Peyer's patch (tissue), 4 donors: Measurements from ENCODE around the gene SRSF8. TPM values are rescaled to one million over a fixed set of nuclear protein-coding genes. Genes with fewer than 3 reads are reported as not detected.
A peak's percentile ranks its signal among the peaks of the same experiment; 100 is the strongest.

Source experiments
- DNase-seq, 3 donors: peaks; one replicate each; pipeline ENCODE4 v3.0.0-alpha.2; 2017 to 2019
- H3K27ac ChIP-seq, 4 donors: fragments of 200-600 bp; sonication (generic); one replicate each; pipeline ENCODE4 v1.5.1; 2016 to 2019
- H3K27me3 ChIP-seq, 2 donors: fragments of 200-600 bp; sonication (generic); one replicate each; pipeline ENCODE4 v1.5.1; 2019
- H3K36me3 ChIP-seq, 3 donors: fragments of 200-600 bp; sonication (generic); one replicate each; pipeline ENCODE4 v1.5.1; 2016 to 2019
- H3K4me1 ChIP-seq, 4 donors: fragments of 200-600 bp; sonication (generic); one replicate each; pipeline ENCODE4 v1.5.1; 2016 to 2019
- H3K4me3 ChIP-seq, 4 donors: fragments of 200-600 bp; sonication (generic); 1 replicate in 3 of 4; 2 replicates in 1 of 4; pipeline ENCODE4 v1.5.1; 2016 to 2019; ENCODE audit warnings: mild to moderate bottlenecking in 1 of 4
- H3K9me3 ChIP-seq, 4 donors: fragments of 200-600 bp; sonication (generic); one replicate each; pipeline ENCODE4 v1.5.1; 2016 to 2019; ENCODE audit warnings: mild to moderate bottlenecking in 1 of 4
- POLR2A ChIP-seq, 2 donors: fragments of 450-650 bp; IDR thresholded peaks; one replicate each; pipeline ENCODE4 v1.5.1; 2017; ENCODE audit warnings: antibody characterized with exemption in 2 of 2, mild to moderate bottlenecking in 2 of 2, moderate library complexity in 2 of 2
- total RNA-seq, 4 donors: library from RNA; depleted of rRNA; stranded (reverse); fragments of >200 nt; gene quantifications; one replicate each; pipeline ENCODE4 v1.1.0, GENCODE V29; 2016
- TF ChIP-seq, protein P1 (sequence below), 6 experiments: fragments of 450-650 bp in 4 of 6; fragments of 200-600 bp in 2 of 6; sonication (generic) in 1 of 6; IDR thresholded peaks; one replicate each; pipeline ENCODE4 v1.5.1; 2017 to 2019; ENCODE audit warnings: antibody characterized with exemption in 6 of 6, mild to moderate bottlenecking in 3 of 6, moderate library complexity in 1 of 6

The SRSF8 gene
- total RNA-seq, 4 donors from 2014 or later, result 19.0 to 41.0 (median 27.4) TPM

DNA sequence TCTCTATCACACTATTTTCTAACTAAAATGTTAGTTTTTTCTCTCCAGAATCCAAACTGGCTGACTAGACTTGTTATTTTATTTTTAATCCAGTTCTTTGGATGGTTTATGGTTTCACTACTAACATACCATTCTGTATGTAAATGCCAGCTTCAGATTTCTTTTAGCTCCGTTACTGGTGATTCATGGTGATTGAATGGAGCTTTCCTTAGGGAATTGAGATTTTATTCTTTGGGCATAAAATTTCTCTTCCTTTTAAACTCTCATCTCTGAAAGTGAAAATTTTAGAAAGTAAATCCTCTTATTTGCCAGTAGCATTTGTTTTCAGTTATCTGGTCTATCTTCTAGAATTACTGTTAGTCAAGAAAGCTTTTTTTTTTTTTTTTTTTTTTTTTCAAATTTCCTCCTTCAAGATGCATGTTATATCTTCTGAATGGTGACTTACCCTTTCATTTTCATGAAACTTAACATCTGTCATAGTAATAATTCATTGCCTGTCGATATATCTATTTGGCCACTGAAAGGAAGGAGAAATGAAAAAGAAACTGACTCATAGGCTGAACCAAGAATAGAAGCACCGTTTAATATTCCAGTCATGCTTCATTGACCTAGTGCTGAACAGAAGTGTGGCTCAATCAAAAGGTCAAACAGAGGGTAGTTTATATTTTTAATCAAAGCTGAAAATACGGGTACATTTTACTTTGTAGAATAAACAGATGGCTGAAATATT is 29.3 kb downstream of the SRSF8 start:
- Histone ChIP-seq H3K27me3 (no peaks in the 10 kb centered on the region), H3K27ac (peak overlapping the region in 1 of 4 donors; percentile 22), H3K36me3 (no peaks in the 10 kb centered on the region), H3K4me1 (peaks cover 0 to 27% (median 13%) of the 10 kb centered on the region in 4 donors), H3K4me3 (no peak overlapping the region), H3K9me3 (no peaks in the 10 kb centered on the region)
- DNase-seq, result no peak
- no peak for TF ChIP-seq POLR2A (IDR thresholded peaks at IDR 0.05)
- TF ChIP-seq, protein P1, sequence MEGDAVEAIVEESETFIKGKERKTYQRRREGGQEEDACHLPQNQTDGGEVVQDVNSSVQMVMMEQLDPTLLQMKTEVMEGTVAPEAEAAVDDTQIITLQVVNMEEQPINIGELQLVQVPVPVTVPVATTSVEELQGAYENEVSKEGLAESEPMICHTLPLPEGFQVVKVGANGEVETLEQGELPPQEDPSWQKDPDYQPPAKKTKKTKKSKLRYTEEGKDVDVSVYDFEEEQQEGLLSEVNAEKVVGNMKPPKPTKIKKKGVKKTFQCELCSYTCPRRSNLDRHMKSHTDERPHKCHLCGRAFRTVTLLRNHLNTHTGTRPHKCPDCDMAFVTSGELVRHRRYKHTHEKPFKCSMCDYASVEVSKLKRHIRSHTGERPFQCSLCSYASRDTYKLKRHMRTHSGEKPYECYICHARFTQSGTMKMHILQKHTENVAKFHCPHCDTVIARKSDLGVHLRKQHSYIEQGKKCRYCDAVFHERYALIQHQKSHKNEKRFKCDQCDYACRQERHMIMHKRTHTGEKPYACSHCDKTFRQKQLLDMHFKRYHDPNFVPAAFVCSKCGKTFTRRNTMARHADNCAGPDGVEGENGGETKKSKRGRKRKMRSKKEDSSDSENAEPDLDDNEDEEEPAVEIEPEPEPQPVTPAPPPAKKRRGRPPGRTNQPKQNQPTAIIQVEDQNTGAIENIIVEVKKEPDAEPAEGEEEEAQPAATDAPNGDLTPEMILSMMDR (IDR thresholded peaks at IDR 0.05), result no peak

DNA sequence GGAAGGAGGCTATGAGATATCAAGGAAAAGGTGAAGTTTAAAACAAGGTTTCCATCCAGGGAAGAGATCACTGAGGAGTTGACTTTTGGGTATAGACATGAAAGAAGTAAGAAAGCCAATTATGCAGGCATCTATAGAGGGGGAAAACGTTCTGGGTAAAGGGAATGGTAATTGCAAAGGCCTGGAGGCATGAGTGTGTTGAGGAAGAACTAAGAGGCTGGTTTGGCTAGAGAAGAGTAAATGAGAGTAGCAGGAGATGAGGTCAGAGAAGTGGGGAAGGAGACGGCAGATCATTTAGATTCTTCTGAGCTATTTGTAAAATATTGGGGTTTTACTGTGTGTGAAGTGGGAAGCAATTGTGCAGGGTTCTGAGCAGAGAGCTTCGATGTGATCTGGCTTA is 30.5 kb downstream of the SRSF8 start:
- no peak for DNase-seq
- no peak for TF ChIP-seq POLR2A (IDR thresholded peaks at IDR 0.05)
- TF ChIP-seq, protein P1 (IDR thresholded peaks at IDR 0.05), result no peak
- peaks cover 0 to 19% (median 13%) of the 10 kb centered on the region in 4 donors for H3K4me1 ChIP-seq
- no peaks in the 10 kb centered on the region for H3K9me3 ChIP-seq
- H3K27ac ChIP-seq, result no peak overlapping the region
- no peaks in the 10 kb centered on the region for H3K36me3 ChIP-seq
- H3K4me3 ChIP-seq, result no peak overlapping the region
- no peaks in the 10 kb centered on the region for H3K27me3 ChIP-seq

DNA sequence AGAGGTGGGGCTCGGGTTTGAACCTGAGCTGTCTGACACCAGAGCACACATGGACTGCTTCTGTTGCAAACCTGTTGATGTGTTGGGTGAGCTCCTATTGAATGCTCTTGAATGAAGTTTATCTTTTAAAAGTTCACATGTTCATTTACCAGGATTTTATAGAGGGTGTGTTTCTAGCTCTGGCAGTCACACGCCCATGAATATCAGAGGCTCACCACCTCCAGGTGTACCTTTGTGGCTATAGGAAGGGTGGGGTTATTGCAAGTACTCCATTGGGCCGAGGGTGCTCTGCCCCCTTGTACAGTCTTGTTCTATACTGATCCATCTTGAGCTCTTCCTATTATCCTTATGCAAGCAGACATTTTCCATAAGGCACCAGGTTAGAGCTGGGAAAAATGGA is 32.1 kb downstream of the SRSF8 start:
- no peaks in the 10 kb centered on the region for H3K36me3 ChIP-seq
- no peak for DNase-seq

DNA sequence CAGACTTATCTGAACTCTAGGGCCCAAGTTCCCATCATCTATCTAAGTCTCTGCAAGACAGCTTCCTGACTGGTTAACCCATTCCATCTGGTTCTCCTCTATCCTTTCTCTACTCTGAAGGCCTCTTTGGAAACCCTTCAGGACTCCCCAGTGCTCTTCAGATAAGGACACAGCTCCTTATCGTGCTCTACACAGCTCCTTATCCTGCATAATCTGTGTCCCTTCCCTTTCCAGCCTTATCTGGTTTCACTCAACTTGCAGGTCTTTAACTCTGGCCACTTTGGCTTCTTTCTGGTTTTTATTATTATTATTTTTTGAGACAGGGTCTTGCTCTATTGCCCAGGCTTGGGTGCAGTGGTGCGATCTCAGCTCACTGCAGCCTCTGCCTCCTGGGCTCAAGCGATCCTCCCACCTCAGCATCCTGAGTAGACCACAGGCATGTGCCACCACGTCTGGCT is 33.5 kb downstream of the SRSF8 start:
- Histone ChIP-seq H3K9me3 (no peaks in the 10 kb centered on the region), H3K4me1 (peaks cover 0 to 6% (median 1%) of the 10 kb centered on the region in 4 donors), H3K36me3 (no peaks in the 10 kb centered on the region), H3K4me3 (no peak overlapping the region), H3K27ac (no peak overlapping the region), H3K27me3 (no peaks in the 10 kb centered on the region)
- DNase-seq, result no peak
- no peak for TF ChIP-seq POLR2A (IDR thresholded peaks at IDR 0.05)
- TF ChIP-seq, protein P1 (IDR thresholded peaks at IDR 0.05), result no peak

More for the DNA sequence above, 32.1 kb downstream of the SRSF8 start:
- peaks cover 0 to 6% (median 2%) of the 10 kb centered on the region in 4 donors for H3K4me1 ChIP-seq
- H3K4me3 ChIP-seq, result no peak overlapping the region
- TF ChIP-seq POLR2A (IDR thresholded peaks at IDR 0.05), result no peak
- H3K27me3 ChIP-seq, result no peaks in the 10 kb centered on the region
- H3K9me3 ChIP-seq, result no peaks in the 10 kb centered on the region
- H3K27ac ChIP-seq, result no peak overlapping the region

DNA sequence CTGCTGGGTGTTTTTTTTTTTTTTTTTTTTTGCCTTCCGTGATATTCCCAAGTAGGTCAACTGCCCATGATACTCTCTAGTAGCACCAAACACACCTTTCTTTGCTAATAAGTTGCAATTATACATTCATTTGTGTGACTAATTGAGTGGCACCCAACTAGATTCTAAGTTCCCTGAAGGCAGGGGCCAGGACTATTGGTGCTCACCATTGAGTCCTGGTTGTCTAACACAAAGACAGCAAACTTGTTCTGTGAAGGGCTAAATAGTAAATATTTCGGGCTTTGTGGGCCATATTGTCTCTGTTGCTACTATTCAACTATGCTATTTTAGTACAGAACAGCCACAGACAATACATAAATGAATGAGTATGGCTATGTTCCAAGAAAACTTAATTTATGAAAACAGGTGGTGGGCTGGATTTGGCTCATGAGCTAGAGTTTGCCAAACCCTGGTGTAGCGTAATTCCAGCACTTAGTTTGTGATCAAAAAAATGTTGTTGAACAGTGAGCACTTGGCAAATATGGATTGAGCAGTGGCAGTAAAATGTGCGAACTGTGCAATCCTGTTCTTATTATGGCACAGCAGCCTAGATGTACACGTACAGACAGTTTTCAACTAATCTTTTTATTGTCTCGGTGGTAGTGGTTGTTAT is 34.3 kb downstream of the SRSF8 start:
- Histone ChIP-seq H3K36me3 (no peaks in the 10 kb centered on the region), H3K4me3 (no peak overlapping the region), H3K4me1 (peaks cover 0 to 3% (median under 1%) of the 10 kb centered on the region in 4 donors), H3K9me3 (no peaks in the 10 kb centered on the region), H3K27ac (no peak overlapping the region), H3K27me3 (no peaks in the 10 kb centered on the region)
- no peak for DNase-seq
- TF ChIP-seq POLR2A (IDR thresholded peaks at IDR 0.05), result no peak
- TF ChIP-seq, protein P1 (IDR thresholded peaks at IDR 0.05), result no peak

DNA sequence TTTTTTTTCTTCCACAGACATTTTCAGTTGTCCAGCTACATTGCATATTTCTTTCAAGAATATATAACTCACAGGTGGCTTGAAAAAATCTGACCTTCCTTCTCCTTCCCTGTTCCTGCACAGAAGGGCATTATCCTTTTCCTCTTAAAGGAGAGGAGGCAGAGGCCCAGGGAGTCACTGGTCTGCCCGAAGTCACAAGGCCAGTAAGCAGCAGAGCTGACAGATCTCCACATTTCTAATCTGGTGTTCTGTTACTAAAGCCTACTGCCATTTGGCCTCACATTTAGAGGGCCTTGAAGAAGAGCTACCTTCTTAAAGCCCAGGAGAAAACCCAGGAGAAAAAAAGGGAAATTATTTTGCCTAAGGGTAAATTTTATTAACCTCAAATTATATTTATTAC is 35.2 kb downstream of the SRSF8 start:
- peaks cover 0 to 3% (median 0%) of the 10 kb centered on the region in 4 donors for H3K4me1 ChIP-seq
- H3K27ac ChIP-seq, result no peak overlapping the region
- no peaks in the 10 kb centered on the region for H3K9me3 ChIP-seq
- no peak for DNase-seq
- no peak overlapping the region for H3K4me3 ChIP-seq
- no peaks in the 10 kb centered on the region for H3K27me3 ChIP-seq
- H3K36me3 ChIP-seq, result no peaks in the 10 kb centered on the region
- TF ChIP-seq, protein P1 (IDR thresholded peaks at IDR 0.05), result no peak
- no peak for TF ChIP-seq POLR2A (IDR thresholded peaks at IDR 0.05)
